K562 (cell line): ENCODE results near the gene GFRAL. TPM values are rescaled to one million over a fixed set of nuclear protein-coding genes. Genes with fewer than 3 reads are reported as not detected.

Source experiments
- ATAC-seq: fragments of 200-7000 bp; cut with Tn5 transposase; 3 replicates; pipeline ENCODE4 v1.9.1; 2020; ENCODE audit warnings: moderate library complexity
- BruUV-seq: library from RNA; stranded (reverse); fragments of 400-500 nt; replicated peaks from 2 replicates; lab custom pipeline; 2021; lab: Mats Ljungman, UMichigan
- CTCF ChIA-PET: fragments of 300-600 bp; formaldehyde crosslinking; extraction: SDS; loops from one replicate; lab custom pipeline; 2021; ENCODE audit warnings: low intra/inter-chr PET ratio; lab: Yijun Ruan, JAX
- POLR2A ChIA-PET: fragments of 300-600, 350-650 bp; sonication (Branson Sonifier 250); formaldehyde crosslinking; extraction: SDS; loops from one replicate; lab custom pipeline; 2021; ENCODE audit warnings: antibody characterized with exemption, inconsistent platforms; lab: Yijun Ruan, JAX
- DNase-seq, 4 experiments: peaks; one replicate each; pipeline versions ENCODE4 v3.0.0 to v3.0.0-alpha.2; 2011 to 2018; ENCODE audit warnings: low spot score in 3 of 4, mixed read lengths in 3 of 4; ENCODE audit errors: extremely low read depth in 1 of 4
- FAIRE-seq: peaks from 2 replicates; lab custom pipeline; 2011; peaks lifted over from hg19 to GRCh38; lab: Jason Lieb, UNC
- H2AFZ ChIP-seq: 2 replicates; pipeline ENCODE4 v1.6.0; 2011; ENCODE audit warnings: low read depth, low read length, control low read depth, inconsistent platforms
- H3K27ac ChIP-seq: fragments of 200-600 bp; 3 replicates; pipeline ENCODE4 v1.8.0; 2011; ENCODE audit warnings: low read depth, mild to moderate bottlenecking, control low read depth, inconsistent platforms, low read length, moderate library complexity, mixed read lengths; ENCODE audit errors: extremely low read depth
- H3K27me3 ChIP-seq, 2 experiments: fragments of 300-600 bp in 1 of 2; 2 replicates in 1 of 2; 3 replicates in 1 of 2; pipeline versions ENCODE4 v1.6.0 to v1.8.0; 2011; ENCODE audit warnings: inconsistent platforms in 2 of 2, low read length in 2 of 2, mild to moderate bottlenecking in 1 of 2, mixed read lengths in 1 of 2, moderate library complexity in 1 of 2; ENCODE audit not compliant: control insufficient read depth in 2 of 2, insufficient read depth in 2 of 2
- H3K36me3 ChIP-seq: fragments of 300-600 bp; 3 replicates; pipeline ENCODE4 v1.8.0; 2011; ENCODE audit warnings: mild to moderate bottlenecking, low read length, inconsistent platforms; ENCODE audit not compliant: control insufficient read depth, insufficient read depth
- H3K4me1 ChIP-seq, 2 experiments: fragments of 200-600 bp in 1 of 2; replicated peaks in 1 of 2; 2 replicates in 1 of 2; 3 replicates in 1 of 2; pipeline versions ENCODE4 v1.5.1 to v1.8.0; 2011; ENCODE audit warnings: inconsistent platforms in 2 of 2, low read length in 2 of 2, mild to moderate bottlenecking in 1 of 2, mixed read lengths in 1 of 2, moderate library complexity in 1 of 2; ENCODE audit not compliant: control insufficient read depth in 2 of 2, insufficient read depth in 2 of 2
- H3K4me2 ChIP-seq: 2 replicates; pipeline ENCODE4 v1.6.1; 2011; ENCODE audit warnings: low read length, control low read depth, inconsistent platforms, mixed read lengths; ENCODE audit not compliant: insufficient read depth
- H3K4me3 ChIP-seq: fragments of 200-600 bp; sonication (generic), shearing (Covaris generic); 2 replicates; pipeline ENCODE4 v1.5.1; 2016; ENCODE audit warnings: control low read depth, inconsistent platforms
- H3K79me2 ChIP-seq: fragments of 200-600 bp; 3 replicates; pipeline ENCODE4 v1.8.0; 2011; ENCODE audit warnings: low read length, inconsistent platforms; ENCODE audit not compliant: control insufficient read depth, insufficient read depth
- H3K9ac ChIP-seq, 2 experiments: 2 replicates each; pipeline versions ENCODE4 v1.6.0 to v1.6.1; 2011; ENCODE audit warnings: low read depth in 2 of 2, low read length in 2 of 2, control low read depth in 1 of 2, inconsistent platforms in 1 of 2, mild to moderate bottlenecking in 1 of 2, mixed read lengths in 1 of 2; ENCODE audit not compliant: insufficient read depth in 1 of 2
- H3K9me1 ChIP-seq: one replicate; pipeline ENCODE4 v1.6.0; 2011; ENCODE audit warnings: inconsistent platforms, mild to moderate bottlenecking, low read length, moderate library complexity; ENCODE audit not compliant: control insufficient read depth, insufficient read depth
- H3K9me3 ChIP-seq: replicated peaks from 2 replicates; pipeline ENCODE4 v1.5.1; 2011; ENCODE audit warnings: low read depth, low read length, inconsistent platforms; ENCODE audit not compliant: control insufficient read depth, insufficient read depth
- H4K20me1 ChIP-seq: replicated peaks from 2 replicates; pipeline ENCODE4 v1.6.1; 2011; ENCODE audit warnings: low read length, inconsistent platforms, mixed read lengths; ENCODE audit not compliant: control insufficient read depth, insufficient read depth
- E2F5 ChIP-seq: sonication (generic); formaldehyde crosslinking; IDR thresholded peaks from 2 replicates; pipeline ENCODE4 v1.8.0; 2022; ENCODE audit warnings: mild to moderate bottlenecking, missing genetic modification reagents
- EGR1 ChIP-seq: fragments of 450-650 bp; conservative IDR thresholded peaks from 2 replicates; pipeline ENCODE4 v1.6.1; 2017; ENCODE audit warnings: mild to moderate bottlenecking
- ETV1 ChIP-seq: fragments of 450-650 bp; conservative IDR thresholded peaks from 2 replicates; pipeline ENCODE4 v1.6.1; 2016; ENCODE audit warnings: missing genetic modification characterization, control low read depth, low read depth, missing compliant biosample characterization
- EZH2 ChIP-seq: IDR thresholded peaks from 2 replicates; pipeline ENCODE4 v1.6.1; 2012; ENCODE audit warnings: low read depth, mild to moderate bottlenecking, inconsistent platforms, low read length, borderline replicate concordance
- MYC ChIP-seq, 2 experiments: fragments of 250-450 bp in 1 of 2; sonication (Bioruptor Pico) in 1 of 2; IDR thresholded peaks; 2 replicates each; pipeline versions ENCODE4 v1.5.1 to v1.6.1; 2012 to 2021; ENCODE audit warnings: low read depth in 2 of 2, borderline replicate concordance in 1 of 2, improper control_type of control experiment in 1 of 2, low read length in 1 of 2, mild to moderate bottlenecking in 1 of 2, moderate library complexity in 1 of 2
- PBX2 ChIP-seq, 2 experiments: IDR thresholded peaks in 1 of 2; conservative IDR thresholded peaks in 1 of 2; 2 replicates each; pipeline ENCODE4 v1.6.1; 2016; ENCODE audit warnings: low read depth in 2 of 2, mild to moderate bottlenecking in 1 of 2, missing compliant biosample characterization in 1 of 2, missing genetic modification characterization in 1 of 2, moderate library complexity in 1 of 2
- PHB ChIP-seq: fragments of 250-450 bp; sonication (Bioruptor Pico); IDR thresholded peaks from 2 replicates; pipeline ENCODE4 v1.5.0; 2021
- RUNX1 ChIP-seq: sonication (generic); IDR thresholded peaks from 2 replicates; pipeline ENCODE4 v1.6.1; 2016; ENCODE audit warnings: antibody characterized with exemption, low read depth
- SMARCC2 ChIP-seq: fragments of 450-650 bp; IDR thresholded peaks from 2 replicates; pipeline ENCODE4 v1.6.1; 2017; ENCODE audit warnings: antibody characterized with exemption, moderate library complexity, mild to moderate bottlenecking, low read depth
- ZMIZ1 ChIP-seq, 2 experiments: fragments of 150-350 bp in 1 of 2; IDR thresholded peaks; 2 replicates each; pipeline ENCODE4 v1.6.1; 2012 to 2016; ENCODE audit warnings: low read depth in 2 of 2, low read length in 2 of 2, mild to moderate bottlenecking in 1 of 2, moderate library complexity in 1 of 2
- ZNF561 ChIP-seq: fragments of 450-650 bp; formaldehyde crosslinking; conservative IDR thresholded peaks from 2 replicates; pipeline ENCODE4 v1.4.0; 2020; ENCODE audit warnings: mild to moderate bottlenecking, moderate library complexity
- ZNF707 ChIP-seq: fragments of 250-450 bp; sonication (Bioruptor Pico); conservative IDR thresholded peaks from 2 replicates; pipeline ENCODE4 v1.8.0; 2022; ENCODE audit warnings: inconsistent platforms, mild to moderate bottlenecking, moderate library complexity
- WGBS: fragments of 100-300 bp; shearing (Covaris generic); methylation state at CpG from one replicate; pipeline ENCODE4 v1.1.6; 2016; ENCODE audit warnings: low coverage, mixed read lengths; ENCODE audit not compliant: insufficient coverage; ENCODE audit errors: missing lambda C conversion rate; 5-methylcytosine and 5-hydroxymethylcytosine counted together
- in situ Hi-C: fragments of 300-500 bp; cut with MboI; formaldehyde crosslinking; loops from 4 replicates; pipeline ENCODE4 v1.15.0; 2018; ENCODE audit warnings: inconsistent platforms, mixed read lengths
- intact Hi-C: fragments of 100-400 bp; cut with micrococcal nuclease; formaldehyde crosslinking; loops from 2 replicates; pipeline ENCODE4 v1.14.2; 2022
- polyA plus RNA-seq, 8 experiments: library from polyadenylated mRNA; depleted of rRNA in 4 of 8; stranded (reverse) in 5 of 8; unstranded in 3 of 8; fragments of >200 nt; fragmentation: Nextera tagmentation in 2 of 8; fragmentation: Illumina TruSeq in 1 of 8; extraction: Ambion mirVana in 2 of 8; extraction: Trizol in 1 of 8; gene quantifications; 2 replicates each; pipeline versions ENCODE4 v1.2.1 to v1.2.3, GENCODE V29; 2011 to 2014; ENCODE audit warnings: inconsistent platforms in 1 of 8, missing spikeins in 1 of 8
- total RNA-seq, 7 experiments: library from RNA; depleted of rRNA in 6 of 7; stranded (reverse); fragments of >200 nt in 6 of 7; fragmentation: Illumina TruSeq in 2 of 7; extraction: Trizol in 2 of 7; gene quantifications; 2 replicates each; pipeline versions ENCODE4 v1.2.1 to v1.2.3, GENCODE V29; 2011 to 2021; ENCODE audit warnings: low replicate concordance in 1 of 7

The GFRAL gene
- total and polyA plus RNA-seq, 9 of the 15 experiments (the other 6 are each of a cell fraction or from before 2014, with no cell fraction given): not detected

- ChIA-PET POLR2A (no interaction called here), CTCF (no interaction called here)
- no peak overlapping the region for H3K27ac ChIP-seq
- no peak overlapping the region for H3K4me3 ChIP-seq
- DNase-seq (no peak), ATAC-seq (no peak), FAIRE-seq (no peak)
- no peak overlapping the region for H3K4me2 ChIP-seq
- BruUV-seq: no TSS peak
- no peaks in the 10 kb centered on the region for H3K4me1 ChIP-seq
- no peaks in the 10 kb centered on the region for H3K9me3 ChIP-seq
- no peaks in the 10 kb centered on the region for H3K9me1 ChIP-seq
- H3K27me3 ChIP-seq: no peaks in the 10 kb centered on the region
- H3K9ac ChIP-seq: no peak overlapping the region
- H2AFZ ChIP-seq: no peak overlapping the region
- no peaks in the 10 kb centered on the region for H4K20me1 ChIP-seq
- no peak for TF ChIP-seq ZNF561 (CRISPR knock-in tag)
- no peak for TF ChIP-seq SMARCC2
- no peak for TF ChIP-seq RUNX1
- no peak for TF ChIP-seq ZMIZ1 (IDR thresholded peaks at IDR 0.05; ENCODE audit: low read depth in 2 of 2, low read length in 2 of 2)
- TF ChIP-seq EGR1: no peak
- no peak for TF ChIP-seq ZNF707 (CRISPR knock-in tag)
- TF ChIP-seq PHB: no peak
- no peak for TF ChIP-seq ETV1 (tag)
- TF ChIP-seq E2F5 (CRISPR knock-in tag): no peak
- TF ChIP-seq MYC (IDR thresholded peaks at IDR 0.05; ENCODE audit: low read depth, low read length): no peak
- no peak for TF ChIP-seq MYC (CRISPR knock-in tag; IDR thresholded peaks at IDR 0.05; ENCODE audit: borderline replicate concordance, low read depth)
- no peak for TF ChIP-seq PBX2 (CRISPR knock-in tag; IDR thresholded peaks at IDR 0.05; ENCODE audit: low read depth)
- no peak for TF ChIP-seq PBX2 (tag; conservative IDR thresholded peaks at IDR 0.05; ENCODE audit: low read depth)
- no peak for TF ChIP-seq EZH2
- intact Hi-C loops: no loop called here
- in situ Hi-C loops: no loop called here
- H3K36me3 ChIP-seq: no peaks in the 10 kb centered on the region
- no peaks in the 10 kb centered on the region for H3K79me2 ChIP-seq
- WGBS: 14% methylated on average over 1 of the region's 1 CpG
Observed at GRCh38 chr6:55399351-55399750, 72.1 kb downstream of the GFRAL start.
